ENCODE data around the gene RRP36. TPM values are rescaled to one million over a fixed set of nuclear protein-coding genes. Genes with fewer than 3 reads are reported as not detected.
A peak's percentile ranks its signal among the peaks of the same experiment; 100 is the strongest.

RRP36 gene
- polyA plus RNA-seq, 3 donors: 26.6 to 52.5 (median 43.3) TPM

DNA sequence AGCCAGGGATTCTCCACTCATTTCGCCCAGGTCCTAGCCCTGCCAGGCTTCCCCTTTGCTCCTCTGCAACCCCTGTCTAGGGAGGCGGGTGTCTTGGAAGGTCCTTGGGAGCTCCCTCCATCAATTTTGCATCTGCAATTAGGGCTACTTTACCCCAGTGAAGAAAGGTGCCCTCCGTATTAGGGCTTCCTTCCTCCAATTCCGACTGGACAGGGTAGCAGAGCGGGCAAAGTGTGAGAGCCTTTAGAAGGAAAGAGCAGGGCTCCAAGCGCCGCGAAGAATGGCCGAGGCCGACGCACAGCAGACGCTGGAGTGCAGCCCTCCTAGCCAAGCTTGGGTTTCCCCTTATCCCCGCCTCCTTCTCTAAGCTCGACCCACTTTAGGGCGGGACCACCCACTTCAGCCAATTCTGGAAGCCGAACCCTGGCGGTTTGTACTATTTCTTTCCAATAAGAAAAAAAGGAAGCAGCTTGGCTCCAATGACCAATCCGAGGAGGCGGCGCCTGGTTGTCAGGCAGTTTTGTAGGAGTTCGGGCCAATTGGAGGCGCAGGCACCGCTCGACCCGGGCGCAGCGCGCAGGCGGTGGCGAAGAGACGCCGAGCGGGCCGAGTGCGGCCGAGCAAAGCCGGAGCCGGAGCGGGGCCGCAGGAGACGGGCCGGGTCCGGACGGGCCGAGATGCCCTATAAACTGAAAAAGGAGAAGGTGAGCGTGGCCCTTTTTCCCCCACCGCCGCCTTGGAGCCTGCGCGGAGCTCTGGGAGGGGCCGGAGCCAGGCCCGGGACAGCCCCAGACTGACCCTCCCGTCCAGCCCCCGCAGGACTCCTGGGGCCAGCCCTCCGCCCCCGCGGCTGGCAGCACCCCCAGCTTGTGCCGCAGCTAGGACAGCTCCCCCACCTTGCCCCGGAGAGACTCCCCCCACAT, 37.2 kb upstream of the RRP36 start, which contains the start of gene PPP2R5D:
TSS of gene PPP2R5D (plus strand) at position 570 of the 923 bp plus-strand sequence. CDS start at position 678, 108 bp downstream.
- peak within 1 kb of the TSS; percentile 85 for H3K9ac ChIP-seq (ENCODE audit: insufficient read depth, low read length, poor library complexity, severe bottlenecking)
- H3K4me2 ChIP-seq (replicated peaks; ENCODE audit: extremely low read depth, low read length, poor library complexity, severe bottlenecking): peak within 1 kb of the TSS; percentile 88
- peaks cover 31% of the 10 kb centered on the region for H3K79me2 ChIP-seq (ENCODE audit: insufficient read depth, low read length)
- H3K36me3 Mint-ChIP-seq: peaks cover 9 to 18% of the 10 kb centered on the region in 2 donors
- peak within 1 kb of the TSS; percentile 71 to 84 for H3K27ac ChIP-seq (ENCODE audit: low read depth in 1 of 2, low read length in 2 of 2)
- H3K36me3 ChIP-seq (replicated peaks in 1 of 2; ENCODE audit: control insufficient read depth in 1 of 2, insufficient read depth in 2 of 2, low read length in 2 of 2): peaks cover 3 to 11% of the 10 kb centered on the region in 2 donors
- H3K4me3 Mint-ChIP-seq: peak within 1 kb of the TSS; percentile 85 to 96
- TF ChIP-seq CTCF (IDR thresholded peaks at IDR 0.05): no peak
- peaks cover 53% of the 10 kb centered on the region for H3K4me1 Mint-ChIP-seq
- peaks cover 17% of the 10 kb centered on the region for H4K20me1 ChIP-seq (ENCODE audit: insufficient read depth, low read length)
- peak; percentile 96 to 99 (median 96) for DNase-seq
- H3K9me3 Mint-ChIP-seq: no peaks in the 10 kb centered on the region
- H3K9me3 ChIP-seq (replicated peaks in 1 of 2; ENCODE audit: control insufficient read depth in 1 of 2, insufficient read depth in 1 of 2, low read length in 2 of 2): no peaks in the 10 kb centered on the region
- intact Hi-C loops (cut with micrococcal nuclease): no loop called here
- H3K27me3 Mint-ChIP-seq (ENCODE audit: low read depth in 3 of 3): peaks cover 0 to 4% (median 0%) of the 10 kb centered on the region in 3 donors
- no peaks in the 10 kb centered on the region for H3K27me3 ChIP-seq (ENCODE audit: control insufficient read depth in 2 of 2, insufficient read depth in 2 of 2, low read length in 2 of 2)
- WGBS (ENCODE audit: insufficient coverage): under 1% methylated on average over 52 of the region's 59 CpGs
- peak within 1 kb of the TSS; percentile 64 to 91 (median 64) for H3K4me3 ChIP-seq (replicated peaks in 1 of 3; ENCODE audit: low read depth in 2 of 3, low read length in 3 of 3)
- peak within 1 kb of the TSS; percentile 92 for H2AFZ ChIP-seq (ENCODE audit: insufficient read depth, low read depth, low read length, poor library complexity, severe bottlenecking)
- peak within 1 kb of the TSS; percentile 78 to 94 (median 91) for H3K27ac Mint-ChIP-seq
- peaks cover 23 to 30% of the 10 kb centered on the region in 2 donors for H3K4me1 ChIP-seq (ENCODE audit: control insufficient read depth in 1 of 2, insufficient read depth in 2 of 2, low read length in 2 of 2)

DNA sequence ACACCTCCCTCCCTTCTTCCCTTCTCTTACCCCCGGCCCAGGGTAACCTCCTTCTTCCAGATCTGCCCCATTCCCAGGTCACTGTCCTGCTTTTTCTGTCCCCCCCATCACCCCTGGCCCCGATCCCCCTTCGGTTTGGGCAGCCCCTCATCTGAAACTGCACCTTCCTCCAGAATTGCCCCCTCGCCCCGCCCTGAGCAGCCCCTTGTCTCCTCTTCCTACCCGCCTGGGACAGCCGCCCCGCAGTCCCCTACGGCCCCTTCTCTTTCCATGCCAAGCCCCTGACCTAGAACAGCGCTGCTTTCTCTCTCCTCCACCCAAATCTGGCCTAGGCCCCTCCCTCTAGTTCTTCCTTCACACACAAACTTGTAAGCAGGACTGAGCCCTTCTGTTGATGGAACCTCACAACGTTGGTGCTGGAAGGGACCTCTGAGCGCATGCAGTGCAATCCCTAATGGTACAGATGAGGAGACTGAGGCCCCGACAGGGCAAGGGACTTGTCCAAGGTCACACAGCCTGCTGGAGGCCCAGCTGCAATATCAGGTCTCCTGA, 36.4 kb upstream of the RRP36 start:
- H3K4me3 ChIP-seq (replicated peaks in 1 of 3; ENCODE audit: low read depth in 2 of 3, low read length in 3 of 3): peak overlapping the region; percentile 64 to 91 (median 64)
- Mint-ChIP-seq H3K27ac (peak overlapping the region in 5 of 7 donors; percentile 44 to 84 (median 78)), H3K4me1 (peaks cover 46% of the 10 kb centered on the region), H3K27me3 (ENCODE audit: low read depth in 3 of 3) (peaks cover 0 to 4% (median 0%) of the 10 kb centered on the region in 3 donors), H3K36me3 (peaks cover 16 to 26% of the 10 kb centered on the region in 2 donors), H3K4me3 (peak overlapping the region; percentile 85 to 96), H3K9me3 (no peaks in the 10 kb centered on the region)
- peaks cover 17% of the 10 kb centered on the region for H4K20me1 ChIP-seq (ENCODE audit: insufficient read depth, low read length)
- H3K36me3 ChIP-seq (replicated peaks in 1 of 2; ENCODE audit: control insufficient read depth in 1 of 2, insufficient read depth in 2 of 2, low read length in 2 of 2): peaks cover 11 to 18% of the 10 kb centered on the region in 2 donors
- DNase-seq: no peak
- H3K9me3 ChIP-seq (replicated peaks in 1 of 2; ENCODE audit: control insufficient read depth in 1 of 2, insufficient read depth in 1 of 2, low read length in 2 of 2): no peaks in the 10 kb centered on the region
- H3K4me1 ChIP-seq (ENCODE audit: control insufficient read depth in 1 of 2, insufficient read depth in 2 of 2, low read length in 2 of 2): peaks cover 15 to 23% of the 10 kb centered on the region in 2 donors
- WGBS (ENCODE audit: insufficient coverage): 14% methylated on average over 13 of the region's 13 CpGs
- H3K27me3 ChIP-seq (ENCODE audit: control insufficient read depth in 2 of 2, insufficient read depth in 2 of 2, low read length in 2 of 2): no peaks in the 10 kb centered on the region
- intact Hi-C loops (cut with micrococcal nuclease): no loop called here
- H3K27ac ChIP-seq (ENCODE audit: low read depth in 1 of 2, low read length in 2 of 2): peak overlapping the region in 1 of 2 donors; percentile 72
- peak overlapping the region; percentile 85 for H3K9ac ChIP-seq (ENCODE audit: insufficient read depth, low read length, poor library complexity, severe bottlenecking)
- peak overlapping the region; percentile 92 for H2AFZ ChIP-seq (ENCODE audit: insufficient read depth, low read depth, low read length, poor library complexity, severe bottlenecking)
- H3K79me2 ChIP-seq (ENCODE audit: insufficient read depth, low read length): peaks cover 31% of the 10 kb centered on the region
- no peak for TF ChIP-seq CTCF (IDR thresholded peaks at IDR 0.05)
- H3K4me2 ChIP-seq (replicated peaks; ENCODE audit: extremely low read depth, low read length, poor library complexity, severe bottlenecking): peak overlapping the region; percentile 88
